DMS114 treated with DMSO at 0.1 percent for 48 hours (cell line): ENCODE measurements around the gene PCDHA10.
"Not testable (repeated sequence)": the region's sequence is repeated elsewhere in the genome, so short reads cannot be mapped to it uniquely, and the experiment has no call there.

Experiments used
- DNase-seq: peaks from one replicate; lab custom pipeline; 2025; ENCODE audit not compliant: unreplicated experiment; lab: John Stamatoyannopoulos, UW

The PCDHA10 gene

DNA sequence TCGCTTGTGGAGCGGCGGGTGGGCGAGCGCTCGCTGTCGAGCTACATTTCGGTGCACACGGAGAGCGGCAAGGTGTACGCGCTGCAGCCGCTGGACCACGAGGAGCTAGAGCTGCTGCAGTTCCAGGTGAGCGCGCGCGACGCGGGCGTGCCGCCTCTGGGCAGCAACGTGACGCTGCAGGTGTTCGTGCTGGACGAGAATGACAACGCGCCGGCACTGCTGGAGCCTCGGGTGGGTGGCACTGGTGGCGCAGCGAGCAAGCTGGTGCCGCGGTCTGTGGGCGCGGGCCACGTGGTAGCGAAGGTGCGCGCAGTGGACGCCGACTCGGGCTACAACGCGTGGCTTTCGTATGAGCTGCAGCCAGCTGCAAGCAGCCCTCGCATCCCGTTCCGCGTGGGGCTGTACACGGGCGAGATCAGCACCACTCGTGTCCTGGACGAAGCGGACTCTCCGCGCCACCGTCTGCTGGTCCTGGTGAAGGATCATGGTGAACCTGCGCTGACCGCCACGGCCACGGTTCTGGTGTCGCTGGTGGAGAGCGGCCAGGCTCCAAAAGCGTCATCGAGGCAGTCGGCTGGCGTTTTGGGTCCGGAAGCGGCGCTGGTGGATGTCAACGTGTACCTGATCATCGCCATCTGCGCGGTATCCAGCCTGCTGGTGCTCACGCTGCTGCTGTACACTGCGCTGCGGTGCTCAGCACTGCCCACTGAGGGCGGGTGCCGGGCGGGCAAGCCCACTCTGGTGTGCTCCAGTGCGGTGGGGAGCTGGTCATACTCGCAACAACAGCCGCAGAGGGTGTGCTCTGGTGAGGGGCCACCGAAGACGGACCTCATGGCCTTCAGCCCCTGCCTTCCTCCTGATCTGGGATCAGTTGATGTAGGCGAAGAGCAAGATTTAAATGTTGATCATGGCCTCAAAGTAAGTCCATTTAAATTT lies 12.6 kb upstream of the PCDHA10 start:
- no peak for DNase-seq

DNA sequence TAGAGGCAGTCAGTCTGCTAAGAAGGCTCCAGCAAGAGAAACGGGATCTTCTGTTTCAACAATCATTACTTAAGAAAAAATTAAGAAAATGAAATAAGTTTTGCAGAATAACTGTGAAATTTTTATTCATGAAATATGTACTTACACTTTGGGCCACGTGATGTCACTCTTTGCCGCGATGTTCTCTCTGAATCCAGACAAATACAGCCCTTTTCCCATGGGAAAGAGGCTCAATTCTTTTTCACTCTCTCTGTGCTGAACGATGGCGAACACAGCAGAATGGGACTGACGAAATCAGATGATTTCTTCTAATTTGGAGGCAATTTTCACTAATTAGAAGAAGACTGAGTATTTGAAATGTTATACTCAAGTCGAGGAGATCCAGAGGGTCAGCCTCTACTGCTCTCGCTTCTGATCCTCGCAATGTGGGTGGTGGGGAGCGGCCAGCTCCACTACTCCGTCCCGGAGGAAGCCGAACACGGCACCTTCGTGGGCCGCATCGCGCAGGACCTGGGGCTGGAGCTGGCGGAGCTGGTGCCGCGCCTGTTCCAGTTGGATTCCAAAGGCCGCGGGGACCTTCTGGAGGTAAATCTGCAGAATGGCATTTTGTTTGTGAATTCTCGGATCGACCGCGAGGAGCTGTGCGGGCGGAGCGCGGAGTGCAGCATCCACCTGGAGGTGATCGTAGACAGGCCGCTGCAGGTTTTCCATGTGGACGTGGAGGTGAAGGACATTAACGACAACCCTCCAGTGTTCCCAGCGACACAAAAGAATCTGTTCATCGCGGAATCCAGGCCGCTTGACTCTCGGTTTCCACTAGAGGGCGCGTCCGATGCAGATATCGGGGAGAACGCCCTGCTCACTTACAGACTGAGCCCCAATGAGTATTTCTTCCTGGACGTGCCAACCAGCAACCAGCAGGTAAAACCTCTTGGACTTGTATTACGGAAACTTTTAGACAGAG lies 7.3 kb upstream of the PCDHA10 start, which contains the start of gene PCDHA9:
Gene PCDHA9, plus strand, starts transcription at position 244 of the 964 bp plus-strand sequence. Its CDS starts 114 bp downstream, at position 358.
- DNase-seq, result not testable (repeated sequence)

DNA sequence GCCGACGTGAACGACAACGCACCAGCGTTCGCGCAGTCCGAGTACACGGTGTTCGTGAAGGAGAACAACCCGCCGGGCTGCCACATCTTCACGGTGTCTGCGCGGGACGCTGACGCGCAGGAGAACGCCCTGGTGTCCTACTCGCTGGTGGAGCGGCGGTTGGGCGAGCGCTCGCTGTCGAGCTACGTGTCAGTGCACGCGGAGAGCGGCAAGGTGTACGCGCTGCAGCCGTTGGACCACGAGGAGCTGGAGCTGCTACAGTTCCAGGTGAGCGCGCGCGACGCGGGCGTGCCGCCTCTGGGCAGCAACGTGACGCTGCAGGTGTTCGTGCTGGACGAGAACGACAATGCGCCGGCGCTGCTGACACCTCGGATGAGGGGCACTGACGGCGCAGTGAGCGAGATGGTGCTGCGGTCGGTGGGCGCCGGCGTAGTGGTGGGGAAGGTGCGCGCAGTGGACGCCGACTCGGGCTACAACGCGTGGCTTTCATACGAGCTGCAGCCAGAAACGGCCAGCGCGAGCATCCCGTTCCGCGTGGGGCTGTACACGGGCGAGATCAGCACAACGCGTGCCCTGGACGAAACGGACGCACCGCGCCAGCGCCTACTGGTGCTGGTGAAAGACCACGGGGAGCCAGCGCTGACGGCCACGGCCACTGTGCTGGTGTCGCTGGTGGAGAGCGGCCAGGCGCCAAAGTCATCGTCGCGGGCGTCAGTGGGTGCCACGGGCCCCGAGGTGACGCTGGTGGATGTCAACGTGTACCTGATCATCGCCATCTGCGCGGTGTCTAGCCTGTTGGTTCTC lies 5.7 kb upstream of the PCDHA10 start:
- not testable (repeated sequence) for DNase-seq

DNA sequence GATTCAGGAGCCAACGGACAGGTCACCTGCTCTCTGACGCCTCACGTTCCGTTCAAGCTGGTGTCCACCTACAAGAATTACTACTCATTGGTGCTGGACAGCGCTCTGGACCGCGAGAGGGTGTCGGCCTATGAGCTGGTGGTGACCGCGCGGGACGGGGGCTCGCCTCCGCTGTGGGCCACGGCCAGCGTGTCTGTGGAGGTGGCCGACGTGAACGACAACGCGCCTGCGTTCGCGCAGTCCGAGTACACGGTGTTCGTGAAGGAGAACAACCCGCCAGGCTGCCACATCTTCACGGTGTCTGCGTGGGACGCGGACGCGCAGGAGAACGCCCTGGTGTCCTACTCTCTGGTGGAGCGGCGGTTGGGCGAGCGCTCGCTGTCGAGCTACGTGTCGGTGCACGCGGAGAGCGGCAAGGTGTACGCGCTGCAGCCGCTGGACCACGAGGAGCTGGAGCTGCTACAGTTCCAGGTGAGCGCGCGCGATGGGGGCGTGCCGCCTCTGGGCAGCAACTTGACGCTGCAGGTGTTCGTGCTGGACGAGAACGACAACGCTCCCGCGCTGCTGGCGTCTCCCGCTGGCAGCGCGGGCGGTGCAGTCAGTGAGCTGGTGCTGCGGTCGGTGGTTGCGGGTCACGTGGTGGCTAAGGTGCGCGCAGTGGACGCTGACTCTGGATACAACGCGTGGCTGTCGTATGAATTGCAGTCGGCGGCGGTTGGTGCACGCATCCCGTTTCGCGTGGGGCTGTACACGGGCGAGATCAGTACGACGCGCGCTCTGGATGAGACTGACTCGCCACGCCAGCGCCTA lies 1.7 kb downstream of the PCDHA10 start:
- DNase-seq, result no peak

DNA sequence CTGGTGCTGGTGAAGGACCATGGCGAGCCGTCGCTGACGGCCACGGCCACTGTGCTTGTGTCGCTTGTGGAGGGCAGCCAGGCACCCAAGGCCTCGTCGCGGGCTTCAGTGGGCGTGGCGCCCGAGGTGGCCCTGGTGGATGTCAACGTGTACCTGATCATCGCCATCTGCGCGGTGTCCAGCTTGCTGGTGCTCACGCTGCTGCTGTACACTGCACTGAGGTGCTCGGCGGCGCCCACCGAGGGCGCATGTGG lies 2.2 kb downstream of the PCDHA10 start:
- no peak for DNase-seq

DNA sequence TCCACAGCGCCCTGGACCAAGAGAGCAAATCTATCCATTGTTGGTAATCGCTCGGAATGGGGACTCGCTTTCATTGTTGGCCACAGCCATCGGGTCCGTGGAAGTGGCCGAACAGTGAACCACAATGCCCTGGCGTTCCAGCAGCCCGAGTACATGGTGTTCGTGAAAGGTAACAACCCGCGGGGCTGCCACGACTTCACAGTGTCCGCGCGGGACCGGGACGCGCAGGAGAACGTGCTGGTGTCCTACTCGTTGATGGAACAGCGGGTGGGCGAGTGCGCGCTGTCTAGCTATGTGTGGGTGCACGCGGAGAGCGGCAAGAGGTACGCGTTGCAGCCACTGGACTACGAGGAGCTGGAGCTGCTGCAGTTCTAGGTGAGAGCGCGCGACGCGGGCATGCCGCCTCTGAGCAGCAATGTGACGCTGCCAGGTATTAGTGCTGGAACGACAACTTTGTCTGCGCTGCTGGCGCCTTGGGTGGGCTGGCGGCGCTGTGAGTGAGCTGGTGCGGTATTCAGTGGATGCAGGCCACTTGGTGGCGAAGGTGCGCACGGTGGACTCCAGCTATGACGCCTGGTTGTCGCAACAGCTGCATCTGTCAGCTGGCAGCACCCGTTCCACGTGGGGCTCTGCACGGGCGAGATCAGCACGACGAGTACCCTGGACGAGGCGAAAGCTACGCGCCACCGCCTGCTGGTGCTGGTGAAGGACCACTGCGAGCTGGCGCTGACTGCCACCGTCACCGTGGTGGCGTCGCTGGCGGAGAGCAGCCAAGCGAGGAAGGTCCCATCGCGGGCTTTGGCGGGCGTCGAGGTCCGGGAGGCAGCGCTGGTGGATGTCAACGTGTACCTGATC lies 7.0 kb downstream of the PCDHA10 start:
- DNase-seq, result no peak

DNA sequence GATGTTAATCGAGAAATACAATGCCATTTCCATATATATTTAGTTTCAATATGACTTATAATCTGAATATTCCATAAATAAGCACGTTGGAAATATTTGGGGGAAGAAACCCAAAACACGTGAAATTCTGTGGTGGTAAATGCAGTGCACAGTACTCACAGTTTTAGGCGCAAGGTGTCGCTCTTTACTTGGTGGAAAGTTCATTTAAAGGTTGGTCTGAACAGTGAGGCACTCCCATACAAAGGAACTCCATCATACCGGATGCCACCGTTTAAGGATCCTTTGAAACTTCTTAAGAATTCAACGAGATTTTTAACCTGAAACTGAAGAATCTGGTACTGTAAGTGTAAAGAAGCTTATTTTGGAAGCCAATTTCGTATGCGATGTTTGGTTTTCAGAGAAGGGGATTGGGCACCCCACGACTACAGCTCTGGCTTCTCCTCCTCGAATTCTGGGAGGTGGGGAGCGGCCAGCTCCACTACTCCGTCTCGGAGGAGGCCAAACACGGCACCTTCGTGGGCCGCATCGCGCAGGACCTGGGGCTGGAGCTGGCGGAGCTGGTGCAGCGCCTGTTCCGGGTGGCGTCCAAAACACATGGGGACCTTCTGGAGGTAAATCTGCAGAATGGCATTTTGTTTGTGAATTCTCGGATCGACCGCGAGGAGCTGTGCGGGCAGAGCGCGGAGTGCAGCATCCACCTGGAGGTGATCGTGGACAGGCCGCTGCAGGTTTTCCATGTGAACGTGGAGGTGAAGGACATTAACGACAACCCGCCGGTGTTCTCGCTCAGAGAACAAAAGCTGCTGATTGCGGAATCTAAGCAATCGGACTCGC lies 13.2 kb downstream of the PCDHA10 start, which contains the start of gene PCDHA11:
Gene PCDHA11, plus strand, starts transcription at position 237 of the 834 bp plus-strand sequence. Its CDS starts 147 bp downstream, at position 384.
- DNase-seq, result peak; percentile 85

DNA sequence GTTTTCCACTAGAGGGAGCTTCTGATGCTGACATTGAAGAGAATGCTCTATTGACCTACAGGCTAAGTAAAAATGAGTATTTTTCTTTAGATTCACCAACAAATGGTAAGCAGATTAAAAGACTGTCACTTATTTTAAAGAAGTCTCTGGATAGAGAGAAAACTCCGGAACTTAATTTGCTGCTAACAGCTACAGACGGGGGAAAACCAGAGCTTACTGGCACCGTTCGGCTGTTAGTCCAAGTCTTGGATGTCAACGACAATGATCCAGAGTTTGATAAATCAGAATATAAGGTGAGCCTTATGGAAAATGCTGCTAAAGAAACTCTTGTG lies 13.8 kb downstream of the PCDHA10 start:
- peak; percentile 64 for DNase-seq

DNA sequence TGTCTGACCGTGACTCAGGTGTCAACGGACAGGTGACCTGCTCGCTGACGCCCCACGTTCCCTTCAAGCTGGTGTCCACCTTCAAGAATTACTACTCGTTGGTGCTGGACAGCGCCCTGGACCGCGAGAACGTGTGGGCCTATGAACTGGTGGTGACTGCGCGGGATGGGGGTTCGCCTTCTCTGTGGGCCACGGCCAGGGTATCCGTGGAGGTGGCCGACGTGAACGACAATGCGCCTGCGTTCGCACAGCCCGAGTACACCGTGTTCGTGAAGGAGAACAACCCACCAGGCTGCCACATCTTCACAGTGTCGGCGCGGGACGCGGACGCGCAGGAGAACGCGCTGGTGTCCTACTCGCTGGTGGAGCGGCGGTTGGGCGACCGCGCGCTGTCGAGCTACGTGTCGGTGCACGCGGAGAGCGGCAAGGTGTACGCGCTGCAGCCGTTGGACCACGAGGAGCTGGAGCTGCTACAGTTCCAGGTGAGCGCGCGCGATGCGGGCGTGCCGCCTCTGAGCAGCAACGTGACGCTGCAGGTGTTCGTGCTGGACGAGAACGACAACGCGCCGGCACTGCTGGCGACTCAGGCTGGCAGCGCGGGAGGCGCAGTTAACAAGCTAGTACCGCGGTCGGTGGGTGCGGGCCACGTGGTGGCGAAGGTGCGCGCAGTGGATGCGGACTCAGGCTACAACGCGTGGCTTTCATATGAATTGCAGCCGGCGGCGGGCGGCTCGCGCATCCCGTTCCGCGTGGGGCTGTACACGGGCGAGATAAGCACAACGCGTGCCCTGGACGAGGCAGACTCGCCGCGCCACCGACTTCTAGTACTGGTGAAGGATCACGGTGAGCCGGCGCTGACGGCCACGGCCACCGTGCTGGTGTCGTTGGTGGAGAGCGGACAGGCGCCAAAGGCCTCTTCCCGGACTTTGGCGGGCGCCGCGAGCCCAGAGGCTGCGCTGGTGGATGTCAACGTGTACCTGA lies 14.8 kb downstream of the PCDHA10 start:
- DNase-seq, result no peak

DNA sequence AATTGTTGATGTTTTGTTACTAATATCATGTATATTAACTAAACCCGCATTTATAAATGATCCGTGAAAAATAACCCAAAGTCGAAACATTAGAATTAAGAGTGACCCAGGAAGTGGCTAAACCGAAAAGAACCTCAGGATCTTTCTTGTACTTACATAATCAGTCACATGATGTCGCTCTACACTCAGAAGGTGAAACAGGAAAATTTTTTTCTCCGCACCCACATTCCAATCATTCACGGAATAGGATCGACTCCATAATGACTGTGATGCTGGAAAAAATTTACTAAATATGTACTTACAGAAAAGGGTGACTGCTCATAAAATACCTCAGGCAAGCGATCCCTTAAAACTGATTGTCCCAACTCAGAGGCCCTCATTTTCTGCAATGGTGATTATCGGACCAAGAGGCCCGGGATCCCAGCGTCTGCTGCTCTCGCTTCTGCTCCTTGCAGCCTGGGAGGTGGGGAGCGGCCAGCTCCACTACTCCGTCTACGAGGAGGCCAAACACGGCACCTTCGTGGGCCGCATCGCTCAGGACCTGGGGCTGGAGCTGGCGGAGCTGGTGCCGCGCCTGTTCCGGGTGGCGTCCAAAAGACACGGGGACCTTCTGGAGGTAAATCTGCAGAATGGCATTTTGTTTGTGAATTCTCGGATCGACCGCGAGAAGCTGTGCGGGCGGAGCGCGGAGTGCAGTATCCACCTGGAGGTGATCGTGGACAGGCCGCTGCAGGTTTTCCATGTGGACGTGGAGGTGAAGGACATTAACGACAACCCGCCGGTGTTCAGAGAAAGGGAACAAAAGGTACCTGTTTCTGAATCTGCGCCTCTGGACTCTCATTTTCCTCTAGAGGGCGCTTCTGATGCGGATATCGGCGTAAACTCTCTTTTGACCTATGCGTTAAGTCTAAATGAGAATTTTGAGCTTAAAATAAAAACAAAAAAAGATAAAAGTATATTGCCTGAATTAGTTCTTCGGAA lies 19.7 kb downstream of the PCDHA10 start, which contains the start of gene PCDHA12:
Gene PCDHA12, plus strand, starts transcription at position 224 of the 981 bp plus-strand sequence. Its CDS starts 165 bp downstream, at position 389.
- no peak for DNase-seq

DNA sequence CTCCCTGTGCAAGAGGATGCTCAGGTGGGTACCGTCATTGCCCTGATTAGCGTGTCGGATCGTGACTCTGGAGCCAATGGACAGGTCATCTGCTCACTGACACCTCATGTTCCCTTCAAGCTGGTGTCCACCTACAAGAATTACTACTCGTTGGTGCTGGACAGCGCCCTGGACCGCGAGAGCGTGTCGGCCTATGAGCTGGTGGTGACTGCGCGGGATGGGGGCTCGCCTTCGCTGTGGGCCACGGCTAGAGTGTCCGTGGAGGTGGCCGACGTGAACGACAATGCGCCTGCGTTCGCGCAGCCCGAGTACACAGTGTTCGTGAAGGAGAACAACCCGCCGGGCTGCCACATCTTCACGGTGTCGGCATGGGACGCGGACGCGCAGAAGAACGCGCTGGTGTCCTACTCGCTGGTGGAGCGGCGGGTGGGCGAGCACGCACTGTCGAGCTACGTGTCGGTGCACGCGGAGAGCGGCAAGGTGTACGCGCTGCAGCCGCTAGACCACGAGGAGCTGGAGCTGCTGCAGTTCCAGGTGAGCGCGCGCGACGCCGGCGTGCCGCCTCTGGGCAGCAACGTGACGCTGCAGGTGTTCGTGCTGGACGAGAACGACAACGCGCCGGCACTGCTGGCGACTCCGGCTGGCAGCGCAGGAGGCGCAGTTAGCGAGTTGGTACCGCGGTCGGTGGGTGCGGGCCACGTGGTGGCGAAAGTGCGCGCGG lies 21.0 kb downstream of the PCDHA10 start:
- DNase-seq, result not testable (repeated sequence)

DNA sequence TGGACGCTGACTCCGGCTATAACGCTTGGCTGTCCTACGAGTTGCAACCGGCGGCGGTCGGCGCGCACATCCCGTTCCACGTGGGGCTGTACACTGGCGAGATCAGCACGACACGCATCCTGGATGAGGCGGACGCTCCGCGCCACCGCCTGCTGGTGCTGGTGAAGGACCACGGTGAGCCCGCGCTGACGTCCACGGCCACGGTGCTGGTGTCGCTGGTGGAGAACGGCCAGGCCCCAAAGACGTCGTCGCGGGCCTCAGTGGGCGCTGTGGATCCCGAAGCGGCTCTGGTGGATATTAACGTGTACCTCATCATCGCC lies 21.5 kb downstream of the PCDHA10 start:
- DNase-seq, result no peak

DNA sequence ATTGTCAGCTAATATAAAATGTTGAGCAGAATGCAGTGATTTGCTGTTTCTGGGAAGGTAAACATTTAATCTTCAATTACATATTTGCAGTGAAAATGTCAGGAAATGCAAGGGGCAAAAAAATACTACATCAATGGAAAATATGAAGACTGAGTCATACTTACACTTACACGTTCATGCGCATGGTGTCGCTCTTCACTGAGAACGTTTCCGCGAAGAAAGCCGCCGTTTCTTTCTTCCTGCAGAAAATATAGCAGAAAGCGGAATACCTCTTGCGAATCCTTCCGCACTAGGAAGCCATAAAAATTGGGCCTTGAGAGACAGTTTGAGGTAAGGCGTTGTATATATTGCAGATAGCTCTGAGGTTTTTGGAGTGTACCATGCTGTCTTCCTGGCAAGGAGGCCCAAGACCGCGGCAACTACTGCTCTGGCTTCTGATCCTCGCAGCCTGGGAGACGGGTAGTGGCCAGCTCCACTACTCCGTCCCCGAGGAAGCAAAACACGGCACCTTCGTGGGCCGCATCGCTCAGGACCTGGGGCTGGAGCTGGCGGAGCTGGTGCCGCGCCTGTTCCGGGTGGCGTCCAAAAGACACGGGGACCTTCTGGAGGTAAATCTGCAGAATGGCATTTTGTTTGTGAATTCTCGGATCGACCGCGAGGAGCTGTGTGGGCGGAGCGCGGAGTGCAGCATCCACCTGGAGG lies 26.3 kb downstream of the PCDHA10 start, which contains the start of gene PCDHA13:
Gene PCDHA13, plus strand, starts transcription at position 236 of the 702 bp plus-strand sequence. Its CDS starts 145 bp downstream, at position 381.
- DNase-seq, result no peak

DNA sequence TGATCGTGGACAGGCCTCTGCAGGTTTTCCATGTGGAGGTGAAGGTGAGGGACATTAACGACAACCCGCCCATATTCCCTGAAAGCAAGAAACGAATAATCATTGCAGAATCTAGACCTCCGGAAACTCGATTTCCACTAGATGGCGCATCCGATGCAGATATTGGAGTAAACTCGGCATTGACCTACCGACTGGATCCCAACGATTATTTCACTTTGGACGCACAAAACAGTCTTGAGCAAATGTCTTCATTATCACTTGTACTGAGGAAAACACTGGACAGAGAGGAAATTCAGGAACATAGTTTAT lies 26.8 kb downstream of the PCDHA10 start:
- no peak for DNase-seq

DNA sequence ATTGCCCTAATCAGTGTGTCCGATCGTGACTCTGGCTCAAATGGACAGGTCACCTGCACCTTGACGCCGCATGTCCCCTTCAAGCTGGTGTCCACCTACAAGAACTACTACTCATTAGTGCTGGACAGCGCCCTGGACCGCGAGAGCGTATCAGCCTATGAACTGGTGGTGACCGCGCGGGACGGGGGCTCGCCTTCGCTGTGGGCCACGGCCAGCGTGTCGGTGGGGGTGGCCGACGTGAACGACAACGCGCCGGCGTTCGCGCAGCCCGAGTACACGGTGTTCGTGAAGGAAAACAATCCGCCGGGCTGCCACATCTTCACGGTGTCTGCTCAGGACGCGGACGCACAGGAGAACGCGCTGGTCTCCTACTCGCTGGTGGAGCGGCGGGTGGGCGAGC lies 27.7 kb downstream of the PCDHA10 start:
- DNase-seq, result no peak
